Measurements from ENCODE around the gene TMEM51. TPM values are rescaled to one million over a fixed set of nuclear protein-coding genes. Genes with fewer than 3 reads are reported as not detected.

Gene TMEM51
- total and polyA plus RNA-seq, 2 donors (not counting 1 experiment from before 2014, with no cell fraction given) = 0.06 to 0.30 TPM

DNA sequence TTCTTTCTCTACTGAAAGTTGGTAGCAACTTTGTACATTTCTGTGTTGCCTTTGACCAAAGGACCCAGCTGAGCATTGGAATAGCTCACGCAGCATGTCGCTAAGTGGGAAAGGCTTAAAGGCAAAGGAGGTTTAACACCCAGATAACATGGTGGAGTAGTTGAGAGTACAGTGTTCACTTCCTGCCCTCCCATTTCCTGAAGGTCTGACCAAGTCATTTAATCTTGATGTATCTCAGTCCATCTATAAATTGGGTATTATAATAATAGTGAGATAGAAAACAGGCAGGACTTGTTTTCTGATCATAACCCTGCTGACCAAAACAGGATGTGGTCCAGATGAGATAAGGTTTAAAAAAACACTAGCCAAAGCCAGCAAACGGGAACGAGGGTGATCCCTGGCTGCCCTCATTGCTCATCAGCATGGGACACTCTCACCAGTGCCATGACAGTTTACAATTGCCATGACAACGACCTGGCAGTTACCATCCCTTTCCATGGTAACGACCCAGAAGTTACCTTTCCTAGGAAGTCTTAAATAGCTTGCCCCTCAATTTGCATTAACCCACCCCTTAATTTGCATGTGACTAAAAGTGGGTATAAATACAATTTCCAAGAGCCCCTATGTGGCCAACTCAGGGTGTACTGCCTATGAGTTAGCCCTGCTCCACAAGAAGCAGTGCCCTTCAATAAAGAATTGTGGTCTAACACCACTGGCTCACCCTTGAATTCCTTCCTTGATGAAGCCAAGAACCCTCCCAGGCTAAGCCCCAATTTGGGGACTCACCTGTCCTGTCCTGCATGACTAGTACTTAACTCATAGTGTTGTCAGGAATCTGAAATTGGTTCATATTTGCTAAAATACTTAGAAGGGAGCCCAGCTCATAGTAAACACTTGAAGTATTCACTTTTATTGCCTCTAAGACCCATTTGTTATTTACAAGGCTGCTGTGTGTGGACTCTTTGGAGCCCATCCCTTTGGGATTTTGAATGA, 65.0 kb downstream of the TMEM51 start:
- Mint-ChIP-seq H3K27me3 (peaks cover 25% of the 10 kb centered on the region), H3K4me1 (no peaks in the 10 kb centered on the region), H3K4me3 (no peak overlapping the region), H3K27ac (no peak overlapping the region), H3K9me3 (ENCODE audit: insufficient read depth) (no peaks in the 10 kb centered on the region)
- H3K27me3 ChIP-seq (replicated peaks in 1 of 4; ENCODE audit: control extremely low read depth in 1 of 4, control insufficient read depth in 3 of 4, insufficient read depth in 4 of 4, low read length in 3 of 4) = peaks cover 0 to 5% (median 0%) of the 10 kb centered on the region in 4 experiments
- no peak for ATAC-seq (ENCODE audit: low read depth)
- no peak overlapping the region for H3K27ac ChIP-seq (ENCODE audit: low read length in 2 of 2)
- H3K9me3 ChIP-seq (ENCODE audit: control extremely low read depth in 1 of 3, control insufficient read depth in 2 of 3, insufficient read depth in 1 of 3, low read length in 2 of 3) = no peaks in the 10 kb centered on the region
- intact Hi-C loops (cut with micrococcal nuclease) = no loop called here
- DNase-seq = no peak
- TF ChIP-seq CTCF (IDR thresholded peaks at IDR 0.05) (no peak), EZH2 (IDR thresholded peaks at IDR 0.05; ENCODE audit: borderline replicate concordance, insufficient read depth, low read depth, low read length, poor library complexity, severe bottlenecking) (no peak)
- no peaks in the 10 kb centered on the region for H3K79me2 ChIP-seq (ENCODE audit: control insufficient read depth, insufficient read depth, low read length)
- H3K4me2 ChIP-seq (replicated peaks; ENCODE audit: low read depth, low read length, poor library complexity, severe bottlenecking) = no peak overlapping the region
- no peak overlapping the region for H3K9ac ChIP-seq (ENCODE audit: low read length)
- H4K20me1 ChIP-seq (ENCODE audit: control insufficient read depth, insufficient read depth, low read length, poor library complexity, severe bottlenecking) = no peaks in the 10 kb centered on the region
- H2AFZ ChIP-seq (ENCODE audit: insufficient read depth, low read depth, low read length, poor library complexity, severe bottlenecking) = no peak overlapping the region
- 64% methylated on average over 4 of the region's 6 CpGs for WGBS (ENCODE audit: insufficient coverage)
- H3K4me1 ChIP-seq (ENCODE audit: control insufficient read depth in 2 of 2, insufficient read depth in 2 of 2, low read length in 2 of 2) = no peaks in the 10 kb centered on the region
- no peaks in the 10 kb centered on the region for H3K36me3 ChIP-seq (replicated peaks in 1 of 2; ENCODE audit: control extremely low read depth in 1 of 2, control insufficient read depth in 1 of 2, extremely low read depth in 1 of 2, insufficient read depth in 2 of 2, low read length in 1 of 2)
- H3K4me3 ChIP-seq (ENCODE audit: control extremely low read depth in 1 of 5, extremely low read depth in 1 of 5, insufficient read depth in 1 of 5, low read depth in 2 of 5, low read length in 4 of 5) = no peak overlapping the region
- POLR2A ChIA-PET = no interaction called here
- CTCF ChIA-PET = no interaction called here
